GM12878 (cell line): ENCODE results near the gene CEACAM5. TPM values are rescaled to one million over a fixed set of nuclear protein-coding genes. Genes with fewer than 3 reads are reported as not detected.

Experiments used
- ATAC-seq: fragments of 200-7000 bp; cut with Tn5 transposase; 3 replicates; pipeline ENCODE4 v1.9.1; 2020; ENCODE audit warnings: mild to moderate bottlenecking, moderate library complexity
- BruUV-seq: library from RNA; stranded (reverse); fragments of 400-500 nt; replicated peaks from 2 replicates; lab custom pipeline; 2021; lab: Mats Ljungman, UMichigan
- CTCF ChIA-PET: fragments of 300-600 bp; sonication (Branson Sonifier 250); formaldehyde crosslinking; extraction: SDS; loops from one replicate; lab custom pipeline; 2021; ENCODE audit warnings: inconsistent platforms; lab: Yijun Ruan, JAX
- POLR2A ChIA-PET: fragments of 350-600 bp; formaldehyde crosslinking; extraction: SDS; loops from one replicate; lab custom pipeline; 2021; ENCODE audit warnings: inconsistent platforms; lab: Charles Lee
- RAD21 ChIA-PET: fragments of 300-600 bp; sonication (Branson Sonifier 250); formaldehyde crosslinking; loops from one replicate; lab custom pipeline; 2023; ENCODE audit warnings: antibody characterized with exemption; ENCODE audit not compliant: unreplicated experiment; lab: Charles Lee
- SMC1A ChIA-PET: fragments of 300-600 bp; sonication (Branson Sonifier 250); formaldehyde crosslinking; loops from one replicate; lab custom pipeline; 2023; ENCODE audit not compliant: unreplicated experiment, uncharacterized antibody; lab: Charles Lee
- DNase-seq: peaks from one replicate; pipeline ENCODE4 v3.0.0-alpha.2; 2011; ENCODE audit warnings: low read depth, low spot score
- FAIRE-seq: peaks from 3 replicates; lab custom pipeline; 2011; peaks lifted over from hg19 to GRCh38; lab: Jason Lieb, UNC
- H2AFZ ChIP-seq: 2 replicates; pipeline ENCODE4 v1.6.0; 2011; ENCODE audit warnings: low read depth, low read length, control low read depth; ENCODE audit not compliant: control insufficient read depth
- H3K27ac ChIP-seq: 2 replicates; pipeline ENCODE4 v1.5.1; 2011; ENCODE audit warnings: control low read depth; ENCODE audit not compliant: control insufficient read depth, insufficient read depth
- H3K27me3 ChIP-seq, 2 experiments: replicated peaks in 1 of 2; 2 replicates each; pipeline versions ENCODE4 v1.6.0 to v1.6.1; 2011; ENCODE audit warnings: low read length in 1 of 2; ENCODE audit not compliant: control insufficient read depth in 2 of 2, insufficient read depth in 2 of 2
- H3K36me3 ChIP-seq, 2 experiments: 2 replicates each; pipeline ENCODE4 v1.5.1; 2011; ENCODE audit warnings: low read length in 1 of 2; ENCODE audit not compliant: control insufficient read depth in 2 of 2, insufficient read depth in 2 of 2
- H3K4me1 ChIP-seq: 2 replicates; pipeline ENCODE4 v1.6.1; 2011; ENCODE audit warnings: mild to moderate bottlenecking, low read length, moderate library complexity, mixed read lengths; ENCODE audit not compliant: control insufficient read depth, insufficient read depth
- H3K4me2 ChIP-seq: 2 replicates; pipeline ENCODE4 v1.6.0; 2011; ENCODE audit warnings: control low read depth; ENCODE audit not compliant: control insufficient read depth, insufficient read depth
- H3K4me3 ChIP-seq: fragments of 200-600 bp; sonication (generic); 2 replicates; pipeline ENCODE4 v1.5.1; 2016
- H3K79me2 ChIP-seq: 2 replicates; pipeline ENCODE4 v1.6.0; 2011; ENCODE audit warnings: low read length; ENCODE audit not compliant: control insufficient read depth, insufficient read depth
- H3K9ac ChIP-seq: 2 replicates; pipeline ENCODE4 v1.8.0; 2011; ENCODE audit warnings: low read length, control low read depth, mixed read lengths; ENCODE audit not compliant: control insufficient read depth, insufficient read depth
- H3K9me3 ChIP-seq: replicated peaks from 3 replicates; pipeline ENCODE4 v1.5.1; 2011; ENCODE audit warnings: mild to moderate bottlenecking, low read length; ENCODE audit not compliant: control insufficient read depth, insufficient read depth
- H4K20me1 ChIP-seq: 2 replicates; pipeline ENCODE4 v1.6.0; 2011; ENCODE audit not compliant: control insufficient read depth, insufficient read depth
- ATF7 ChIP-seq: fragments of 450-650 bp; IDR thresholded peaks from 2 replicates; pipeline ENCODE4 v1.6.1; 2016; ENCODE audit warnings: low read depth, mild to moderate bottlenecking
- BRCA1 ChIP-seq: IDR thresholded peaks from 2 replicates; pipeline ENCODE4 v1.6.1; 2011; ENCODE audit warnings: low read depth, low read length, improper control_type of control experiment
- CBX3 ChIP-seq: fragments of 200-600 bp; sonication (generic); IDR thresholded peaks from 2 replicates; pipeline ENCODE4 v1.6.1; 2016; ENCODE audit warnings: low read depth, borderline replicate concordance
- CEBPZ ChIP-seq: fragments of 150-350 bp; IDR thresholded peaks from 2 replicates; pipeline ENCODE4 v1.6.1; 2016; ENCODE audit warnings: low read depth, low read length
- CHD4 ChIP-seq: fragments of 200-600 bp; sonication (generic); IDR thresholded peaks from 2 replicates; pipeline ENCODE4 v1.6.1; 2016; ENCODE audit warnings: mild to moderate bottlenecking
- E2F8 ChIP-seq: fragments of 450-650 bp; IDR thresholded peaks from 2 replicates; pipeline ENCODE4 v1.6.1; 2018; ENCODE audit warnings: mild to moderate bottlenecking, low read depth, moderate library complexity; ENCODE audit not compliant: partially characterized antibody
- FOXK2 ChIP-seq: fragments of 450-650 bp; IDR thresholded peaks from 2 replicates; pipeline ENCODE4 v1.6.1; 2017; ENCODE audit warnings: mild to moderate bottlenecking, moderate library complexity
- MLLT1 ChIP-seq: fragments of 450-650 bp; IDR thresholded peaks from 2 replicates; pipeline ENCODE4 v1.6.1; 2016; ENCODE audit warnings: mild to moderate bottlenecking
- NR2C2 ChIP-seq: IDR thresholded peaks from 2 replicates; pipeline ENCODE4 v1.6.1; 2011; ENCODE audit warnings: borderline replicate concordance, low read depth; ENCODE audit not compliant: control insufficient read depth, insufficient read length
- PKNOX1 ChIP-seq: fragments of 450-650 bp; IDR thresholded peaks from 2 replicates; pipeline ENCODE4 v1.6.1; 2016; ENCODE audit warnings: mild to moderate bottlenecking
- SMC3 ChIP-seq: IDR thresholded peaks from 2 replicates; pipeline ENCODE4 v1.6.1; 2011; ENCODE audit warnings: low read length, improper control_type of control experiment, borderline replicate concordance
- TAF1 ChIP-seq: IDR thresholded peaks from 2 replicates; pipeline ENCODE4 v1.6.1; 2011; ENCODE audit warnings: mild to moderate bottlenecking, low read depth, low read length, borderline replicate concordance
- TCF12 ChIP-seq: IDR thresholded peaks from 2 replicates; pipeline ENCODE4 v1.6.1; 2011; ENCODE audit warnings: low read depth, mild to moderate bottlenecking, low read length
- USF1 ChIP-seq: IDR thresholded peaks from 2 replicates; pipeline ENCODE4 v1.6.1; 2011; ENCODE audit warnings: borderline replicate concordance, low read depth, mild to moderate bottlenecking, moderate library complexity, mixed read lengths, low read length; ENCODE audit not compliant: insufficient read depth; ENCODE audit errors: extremely low read length
- ZNF207 ChIP-seq: fragments of 450-650 bp; IDR thresholded peaks from 2 replicates; pipeline ENCODE4 v1.6.1; 2014; ENCODE audit warnings: antibody characterized with exemption, mild to moderate bottlenecking, borderline replicate concordance
- WGBS: methylation state at CpG from one replicate; pipeline ENCODE4 v1.1.6; 2016; ENCODE audit warnings: low lambda C conversion rate; ENCODE audit not compliant: insufficient replicate concordance, insufficient coverage; ENCODE audit errors: missing lambda C conversion rate; 5-methylcytosine and 5-hydroxymethylcytosine counted together
- in situ Hi-C: fragments of 300-500 bp; cut with MboI; formaldehyde crosslinking; loops from 9 replicates; pipeline ENCODE4 v1.14.3; 2018; ENCODE audit warnings: mixed read lengths
- intact Hi-C: fragments of 100-400 bp; cut with micrococcal nuclease; formaldehyde crosslinking; loops from one replicate; pipeline ENCODE4 v1.14.2; 2022; ENCODE audit not compliant: unreplicated experiment
- polyA plus RNA-seq, 11 experiments: library from polyadenylated mRNA; depleted of rRNA in 4 of 11; unstranded in 6 of 11; stranded (reverse) in 5 of 11; fragments of >200 nt; fragmentation: Nextera tagmentation in 4 of 11; fragmentation: Illumina TruSeq in 1 of 11; extraction: Ambion mirVana in 4 of 11; extraction: Trizol in 1 of 11; gene quantifications; 1 replicate in 1 of 11; 2 replicates in 10 of 11; pipeline versions ENCODE4 v1.2.1 to v1.2.3, GENCODE V29; 2011 to 2016; ENCODE audit warnings: inconsistent platforms in 2 of 11, missing spikeins in 2 of 11, low read depth in 1 of 11
- total RNA-seq, 4 experiments: library from RNA; depleted of rRNA in 3 of 4; stranded (reverse); fragments of >200 nt in 3 of 4; fragmentation: Illumina TruSeq in 1 of 4; extraction: Trizol in 1 of 4; gene quantifications; 2 replicates each; pipeline versions ENCODE4 v1.2.1 to v1.2.3, GENCODE V29; 2013 to 2021

Gene CEACAM5
- total and polyA plus RNA-seq, 10 of the 15 experiments (the other 5 are each of a cell fraction or from before 2014, with no cell fraction given): 0.38 TPM; not detected in 9

GRCh38 chr19:41694196-41694595 is 14.2 kb upstream of the CEACAM5 start:
- no peaks in the 10 kb centered on the region for H3K4me1 ChIP-seq
- H3K9ac ChIP-seq: no peak overlapping the region
- H4K20me1 ChIP-seq: no peaks in the 10 kb centered on the region
- ChIA-PET SMC1A (no interaction called here), POLR2A (no interaction called here), CTCF (interaction anchor here (0.6 to 8.1 kb wide), 4 partner anchors 13 to 101 kb away, joined by 3 to 72 read pairs (median 4); no protein-coding TSS in a partner anchor), RAD21 (no interaction called here)
- peaks cover 0 to 2% of the 10 kb centered on the region in 2 experiments; a peak in 2 of 4 replicates for H3K27me3 ChIP-seq
- H3K4me2 ChIP-seq: no peak overlapping the region
- FAIRE-seq: no peak
- 0% methylated on average over 1 of the region's 1 CpG for WGBS
- H3K27ac ChIP-seq: no peak overlapping the region
- H3K79me2 ChIP-seq: no peaks in the 10 kb centered on the region
- no peak for DNase-seq
- H3K4me3 ChIP-seq: no peak overlapping the region
- H3K9me3 ChIP-seq: no peaks in the 10 kb centered on the region
- H3K36me3 ChIP-seq: no peaks in the 10 kb centered on the region
- BruUV-seq: no TSS peak
- H2AFZ ChIP-seq: no peak overlapping the region
- in situ Hi-C loops (loop anchor here (5.0 kb wide), 1 partner anchor 52 kb away; no protein-coding TSS in a partner anchor), intact Hi-C loops (no loop called here)
- no peak for ATAC-seq
- TF ChIP-seq USF1 (no peak), BRCA1 (no peak), TCF12 (no peak), ZNF207 (no peak), ATF7 (no peak), E2F8 (no peak), CHD4 (no peak), PKNOX1 (no peak), MLLT1 (no peak), SMC3 (no peak), CEBPZ (no peak), CBX3 (no peak), FOXK2 (no peak), NR2C2 (no peak), TAF1 (no peak)
